ENCODE data around the gene BMAL2. TPM values are rescaled to one million over a fixed set of nuclear protein-coding genes. Genes with fewer than 3 reads are reported as not detected.

The BMAL2 gene
- total RNA-seq, 2 donors from 2014 or later: 5.8 to 11.1 TPM

GRCh38 chr12:27297566-27297965, 35.1 kb upstream of the BMAL2 start:
- H3K27me3 ChIP-seq (replicated peaks; ENCODE audit: insufficient read depth): no peaks in the 10 kb centered on the region
- H3K4me3 ChIP-seq: no peak overlapping the region
- no peak for TF ChIP-seq CTCF (IDR thresholded peaks at IDR 0.05)
- H3K4me1 ChIP-seq (ENCODE audit: control insufficient read depth in 1 of 2, low read depth in 2 of 2): peaks cover 82 to 99% of the 10 kb centered on the region in 2 donors
- H3K27ac ChIP-seq: peak overlapping the region; percentile 24 to 63
- peaks cover 19% of the 10 kb centered on the region for H3K36me3 ChIP-seq
- DNase-seq (ENCODE audit: low spot score) (no peak), ATAC-seq (ENCODE audit: insufficient number of reproducible peaks, low FRiP score, low read depth) (no peak)
- no peaks in the 10 kb centered on the region for H3K9me3 ChIP-seq

- DNase-seq (ENCODE audit: low spot score) (no peak), ATAC-seq (ENCODE audit: insufficient number of reproducible peaks, low FRiP score, low read depth) (no peak)
- H3K4me1 ChIP-seq (ENCODE audit: control insufficient read depth in 1 of 2, low read depth in 2 of 2): peaks cover 72 to 99% of the 10 kb centered on the region in 2 donors
- H3K27ac ChIP-seq: peak overlapping the region in 1 of 2 donors; percentile 63
- H3K4me3 ChIP-seq: no peak overlapping the region
- no peak for TF ChIP-seq CTCF (IDR thresholded peaks at IDR 0.05)
- peaks cover 24% of the 10 kb centered on the region for H3K36me3 ChIP-seq
- no peaks in the 10 kb centered on the region for H3K9me3 ChIP-seq
- no peaks in the 10 kb centered on the region for H3K27me3 ChIP-seq (replicated peaks; ENCODE audit: insufficient read depth)
Observed at GRCh38 chr12:27299102-27299501, 33.5 kb upstream of the BMAL2 start.

- Histone ChIP-seq H3K4me1 (ENCODE audit: control insufficient read depth in 1 of 2, low read depth in 2 of 2) (peaks cover 69 to 95% of the 10 kb centered on the region in 2 donors), H3K27me3 (replicated peaks; ENCODE audit: insufficient read depth) (no peaks in the 10 kb centered on the region), H3K27ac (peak overlapping the region; percentile 28 to 36), H3K4me3 (no peak overlapping the region), H3K36me3 (peaks cover 27% of the 10 kb centered on the region), H3K9me3 (no peaks in the 10 kb centered on the region)
- ATAC-seq (ENCODE audit: insufficient number of reproducible peaks, low FRiP score, low read depth) (no peak), DNase-seq (ENCODE audit: low spot score) (no peak)
- TF ChIP-seq CTCF (IDR thresholded peaks at IDR 0.05): no peak
Observed at GRCh38 chr12:27300226-27300625, 32.4 kb upstream of the BMAL2 start.

GRCh38 chr12:27303139-27304111, 29.2 kb upstream of the BMAL2 start:
- Histone ChIP-seq H3K27ac (peak overlapping the region; percentile 20 to 49), H3K36me3 (peaks cover 33% of the 10 kb centered on the region), H3K4me3 (no peak overlapping the region), H3K9me3 (no peaks in the 10 kb centered on the region), H3K27me3 (replicated peaks; ENCODE audit: insufficient read depth) (no peaks in the 10 kb centered on the region), H3K4me1 (ENCODE audit: control insufficient read depth in 1 of 2, low read depth in 2 of 2) (peaks cover 45 to 79% of the 10 kb centered on the region in 2 donors)
- DNase-seq (ENCODE audit: low spot score): no peak
- no peak for TF ChIP-seq CTCF (IDR thresholded peaks at IDR 0.05)
- ATAC-seq (ENCODE audit: insufficient number of reproducible peaks, low FRiP score, low read depth): no peak

- ATAC-seq (ENCODE audit: insufficient number of reproducible peaks, low FRiP score, low read depth) (no peak), DNase-seq (ENCODE audit: low spot score) (no peak)
- TF ChIP-seq CTCF (IDR thresholded peaks at IDR 0.05): no peak
- Histone ChIP-seq H3K27me3 (replicated peaks; ENCODE audit: insufficient read depth) (no peaks in the 10 kb centered on the region), H3K9me3 (no peaks in the 10 kb centered on the region), H3K36me3 (peaks cover 38% of the 10 kb centered on the region), H3K4me1 (ENCODE audit: control insufficient read depth in 1 of 2, low read depth in 2 of 2) (peaks cover 32 to 66% of the 10 kb centered on the region in 2 donors), H3K4me3 (no peak overlapping the region), H3K27ac (peak overlapping the region; percentile 56 to 68)
Observed at GRCh38 chr12:27304856-27305255, 27.8 kb upstream of the BMAL2 start.

All from thoracic aorta (tissue), 2 donors.